GM21576 (cell line): ENCODE data around the gene ABCC12.

Source experiments
- ATAC-seq: cut with Tn5 transposase; IDR thresholded peaks from one replicate; pipeline ENCODE4 v1.9.1; 2021; ENCODE audit warnings: mild to moderate bottlenecking, moderate library complexity; ENCODE audit not compliant: unreplicated experiment

The ABCC12 gene

DNA sequence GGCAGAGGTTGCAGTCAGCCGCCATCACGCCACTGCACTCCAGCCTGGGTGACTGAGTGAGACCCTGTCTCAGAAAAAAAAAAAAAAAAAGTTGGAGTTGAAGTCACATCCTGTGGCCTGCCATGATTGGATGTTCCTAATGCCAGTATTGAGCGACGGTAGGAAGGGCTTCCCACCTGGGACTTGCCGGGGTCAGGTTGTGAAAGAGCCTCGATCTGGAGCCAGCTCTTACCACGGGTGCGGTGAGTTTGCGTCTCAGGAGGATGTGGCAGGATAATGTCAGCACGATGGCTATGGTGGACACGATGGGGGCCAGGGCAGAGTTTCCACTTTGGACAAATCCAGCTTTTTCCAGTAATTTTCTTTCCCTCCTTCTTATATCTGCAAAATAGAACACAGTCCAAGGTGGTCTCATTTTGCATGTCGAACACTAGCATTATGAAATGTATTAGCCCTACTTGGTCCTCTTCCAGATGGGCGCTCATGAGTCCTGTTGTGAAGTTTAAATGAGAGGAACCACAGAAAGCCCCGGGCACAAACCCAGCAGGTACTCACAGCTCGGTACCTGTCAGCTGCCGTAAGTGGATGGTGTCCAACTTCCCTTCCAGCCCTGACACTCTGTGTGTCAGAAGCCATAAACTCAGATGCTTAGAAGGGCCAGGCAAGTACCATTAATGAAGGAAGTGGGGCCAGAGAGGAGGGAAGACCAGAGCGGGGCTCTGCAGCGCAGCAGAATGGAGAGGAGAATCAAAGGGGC lies 22.2 kb downstream of the ABCC12 start:
- no peak for ATAC-seq

DNA sequence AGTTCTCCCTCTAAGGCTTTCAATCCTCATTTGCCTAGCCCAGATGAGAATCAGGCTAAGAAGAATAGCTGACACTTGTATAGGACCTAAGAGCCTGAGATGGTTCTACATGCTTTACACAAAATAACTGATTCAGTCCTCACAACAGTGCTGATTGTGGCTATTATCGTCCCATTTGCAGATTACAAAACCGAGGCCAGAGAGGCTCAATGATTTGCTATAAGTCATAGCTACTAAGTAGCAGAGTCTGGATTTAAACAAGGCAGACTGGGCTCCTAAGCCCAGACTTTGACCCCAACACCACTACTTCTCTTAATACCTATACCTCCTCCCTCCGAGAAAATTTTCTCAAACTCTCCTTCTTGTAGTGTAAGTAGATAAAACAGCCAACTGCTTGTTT lies 23.1 kb downstream of the ABCC12 start:
- ATAC-seq: no peak

DNA sequence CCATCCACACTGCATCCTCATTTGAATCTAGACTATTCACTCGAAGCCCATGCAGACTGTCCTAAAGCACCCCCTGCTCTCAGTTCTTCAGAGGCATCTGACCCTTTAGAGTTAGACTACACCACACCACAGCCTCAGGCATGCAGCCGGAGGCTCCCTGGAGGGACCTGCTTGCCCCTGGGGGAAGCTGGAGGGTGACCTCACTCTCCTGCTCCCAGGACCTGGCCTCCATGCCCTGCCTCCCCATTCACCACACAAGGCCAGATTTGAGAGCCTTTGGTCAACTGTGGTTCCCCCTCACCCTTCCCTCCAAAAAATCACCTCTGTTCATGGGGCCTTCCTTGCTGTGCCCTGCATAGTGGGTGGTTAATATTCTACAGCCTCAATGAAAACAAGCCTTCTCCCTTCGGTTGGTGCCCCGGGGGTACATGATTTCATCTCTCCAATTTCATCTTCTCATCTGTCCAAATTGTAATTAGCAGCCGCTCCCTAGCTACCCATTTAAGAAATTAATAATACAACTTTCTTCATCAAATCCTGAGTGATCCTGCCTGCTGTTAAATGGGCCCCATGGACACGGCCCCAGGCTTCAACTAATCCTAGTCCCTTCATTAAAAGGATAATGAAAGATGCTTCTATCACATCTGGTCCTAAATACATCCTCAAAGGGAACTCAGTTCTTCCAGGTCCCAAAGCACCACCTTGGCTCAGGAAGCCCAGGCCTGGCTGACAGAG lies 24.4 kb downstream of the ABCC12 start:
- ATAC-seq: no peak

DNA sequence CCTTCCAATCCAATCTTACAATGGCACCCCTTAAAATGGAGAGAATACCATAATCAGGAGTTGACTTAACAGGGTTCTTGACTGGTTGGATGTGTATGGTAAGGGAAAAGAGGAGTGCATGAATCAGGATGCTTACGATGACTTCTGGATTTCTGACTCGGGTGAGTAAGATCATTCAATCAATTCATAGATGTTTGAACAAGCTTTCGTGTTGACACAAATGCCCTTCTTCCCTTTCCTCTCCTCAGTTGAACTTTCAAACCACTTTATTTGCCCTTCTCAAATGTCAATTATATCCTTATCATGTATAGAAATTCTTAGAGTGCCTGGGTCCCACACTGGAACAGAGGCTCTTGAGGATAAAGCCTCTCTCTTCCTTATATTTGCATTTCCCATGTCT lies 25.9 kb downstream of the ABCC12 start:
- ATAC-seq: no peak

DNA sequence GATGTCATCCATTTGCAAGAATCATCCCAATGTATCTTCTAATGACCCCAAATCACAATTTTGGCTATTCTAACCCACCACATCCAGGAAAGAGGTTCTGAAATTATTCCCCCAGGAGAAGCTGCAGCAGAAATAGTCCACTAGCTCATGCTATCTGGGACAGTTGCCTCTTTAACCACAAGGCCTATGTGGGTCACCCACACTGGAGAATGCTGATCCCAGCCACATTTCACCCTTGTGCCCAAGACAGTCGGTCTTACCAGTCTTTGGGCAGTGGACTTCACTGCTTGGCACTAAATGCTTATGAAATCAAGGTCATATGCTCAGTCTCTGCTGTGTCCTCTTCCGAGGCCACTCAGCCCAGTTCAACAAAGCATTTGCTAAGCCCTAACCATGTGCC lies 27.0 kb downstream of the ABCC12 start:
- ATAC-seq: no peak

DNA sequence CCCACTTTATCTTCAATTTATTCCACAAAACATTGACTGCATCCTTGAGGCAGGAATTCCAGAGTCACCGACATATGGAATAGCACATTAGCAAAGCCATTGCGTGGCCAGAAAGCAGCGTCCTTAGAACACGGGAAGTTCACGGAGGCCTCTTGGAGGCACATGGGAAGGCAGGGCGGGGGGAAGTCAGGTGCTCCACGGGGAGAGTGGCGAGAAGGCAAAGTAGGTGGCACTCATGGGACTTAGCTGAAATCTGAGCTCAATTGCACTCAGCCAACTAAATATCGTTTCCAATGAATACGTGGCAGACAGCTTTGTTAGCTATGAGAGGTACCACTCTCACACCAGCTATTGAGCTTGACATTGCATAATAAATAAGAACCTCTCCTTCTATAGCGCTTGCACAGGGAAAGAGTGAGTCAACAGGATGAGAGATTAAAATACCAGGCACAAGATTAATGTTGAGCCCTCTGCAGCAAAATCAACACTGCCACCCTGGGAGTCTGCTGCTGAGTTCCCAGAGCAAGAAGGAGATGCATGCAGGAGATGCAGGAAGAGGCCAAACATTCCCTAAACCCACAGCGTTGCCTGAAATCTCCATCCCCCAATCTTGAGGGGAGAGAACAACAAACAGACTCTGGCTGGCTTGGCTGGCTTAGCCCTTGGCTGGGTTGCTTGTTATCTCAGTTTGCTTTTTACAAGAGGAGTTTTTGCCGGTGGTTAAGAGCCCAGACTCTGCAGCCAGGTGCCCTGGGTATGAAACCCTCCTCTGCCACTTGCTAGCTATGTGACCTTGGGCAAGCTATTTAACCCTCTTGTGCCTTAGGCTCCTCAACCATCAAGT lies 28.8 kb downstream of the ABCC12 start:
- no peak for ATAC-seq

DNA sequence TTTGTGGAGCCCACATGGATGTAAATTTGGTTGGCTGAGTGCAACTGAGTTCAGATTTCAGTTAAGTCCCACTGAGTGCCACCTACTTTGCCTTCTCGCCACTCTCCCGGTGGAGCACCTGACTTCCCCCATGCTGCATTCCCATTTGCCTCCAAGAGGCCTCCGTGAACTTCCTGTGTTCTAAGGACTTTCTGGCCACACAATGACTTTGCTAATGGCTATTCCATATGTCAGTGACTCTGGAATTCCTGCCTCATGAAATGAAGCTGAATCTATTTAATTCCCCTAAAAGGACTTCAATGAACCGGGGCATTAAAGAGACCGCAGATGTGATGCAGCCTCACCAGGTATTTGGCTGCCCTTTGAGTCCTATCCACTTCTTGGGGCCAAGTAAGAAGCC lies 29.9 kb downstream of the ABCC12 start:
- ATAC-seq: no peak

DNA sequence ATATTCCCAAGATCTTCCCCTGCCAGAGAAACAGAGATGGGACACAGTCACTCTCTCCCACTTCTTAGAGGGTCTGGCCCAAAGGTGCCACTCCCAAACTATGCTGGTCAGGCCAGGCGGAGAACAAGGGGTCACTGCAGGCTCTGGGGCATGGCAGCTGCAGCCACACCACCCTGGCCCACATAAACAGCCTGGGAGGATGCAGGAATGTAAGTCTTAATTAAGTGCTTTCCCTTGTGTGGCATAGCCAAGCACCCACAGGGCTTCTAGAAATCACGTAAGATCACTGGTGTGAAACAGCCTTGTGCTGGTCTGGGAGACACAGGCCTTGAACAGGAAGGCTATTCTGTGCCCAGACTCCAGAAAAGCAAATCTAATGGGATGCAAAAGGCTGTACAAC lies 31.5 kb downstream of the ABCC12 start:
- no peak for ATAC-seq

DNA sequence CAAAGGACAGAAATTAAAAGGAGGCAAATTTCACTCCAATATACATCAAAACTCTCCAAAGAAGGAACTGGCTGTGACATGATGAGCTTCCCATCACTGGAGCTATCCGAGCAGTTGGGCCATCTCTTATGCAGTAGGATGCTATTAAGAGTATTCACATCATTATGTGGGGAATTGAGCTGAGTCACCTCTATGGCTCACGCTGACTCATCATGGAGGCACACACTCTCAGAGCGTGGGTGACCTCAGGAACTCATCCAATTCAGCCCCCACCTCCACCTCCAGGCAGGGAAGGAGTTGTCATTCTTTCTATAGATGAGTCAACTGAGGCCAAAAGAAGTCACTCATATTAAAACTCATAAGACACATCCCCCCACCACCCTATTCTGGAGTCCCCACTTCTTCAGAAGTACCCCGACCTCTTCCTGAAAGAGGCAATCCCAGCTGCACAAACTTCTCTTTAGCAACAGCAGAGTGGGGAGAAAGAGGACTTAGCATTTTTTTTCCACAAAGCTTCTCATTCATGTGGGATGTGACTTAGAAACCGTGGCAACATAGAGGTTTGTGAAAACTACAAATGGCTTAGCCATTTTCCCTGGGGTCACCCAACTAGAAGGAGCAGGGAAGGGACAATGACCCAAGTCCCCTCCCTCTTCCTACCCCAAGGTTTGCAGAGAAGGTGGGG lies 32.5 kb downstream of the ABCC12 start:
- no peak for ATAC-seq

DNA sequence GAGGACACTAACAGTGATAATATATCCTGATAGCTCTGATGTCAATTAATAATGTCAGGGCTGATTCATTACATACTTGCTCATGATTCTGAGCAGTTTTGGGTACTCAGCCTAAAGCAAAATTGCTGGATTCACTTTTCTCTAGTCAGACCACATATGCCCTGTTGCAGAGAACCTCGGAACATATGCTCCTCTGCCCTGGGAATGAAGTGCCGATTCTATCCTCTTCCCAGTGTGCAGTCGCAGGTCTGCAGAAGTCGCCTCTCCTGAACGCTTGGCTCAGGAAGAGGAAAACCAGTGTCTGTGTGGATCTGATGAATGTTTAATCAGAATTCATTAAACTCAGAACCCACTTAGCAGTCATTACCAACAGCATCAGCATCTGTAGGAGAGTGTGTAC lies 34.5 kb downstream of the ABCC12 start:
- ATAC-seq: no peak

DNA sequence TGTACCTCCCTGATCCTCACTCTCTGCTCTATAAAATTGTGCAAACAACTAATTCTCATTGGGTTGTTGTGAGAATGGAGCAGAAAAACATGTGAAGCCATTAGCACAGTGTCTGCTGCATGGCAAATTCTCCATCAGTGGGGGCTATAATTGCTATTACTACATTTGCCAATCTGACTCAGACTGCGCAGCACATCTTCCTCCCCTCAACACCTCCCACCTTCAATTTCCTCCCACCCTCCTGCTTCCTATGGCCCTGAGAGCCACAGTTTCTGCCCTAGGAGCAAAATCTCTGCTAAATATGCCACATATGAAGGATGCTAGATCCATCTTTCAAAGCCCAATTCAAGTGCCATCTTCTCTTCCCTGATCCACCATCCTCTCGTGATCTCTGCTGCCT lies 37.0 kb downstream of the ABCC12 start:
- no peak for ATAC-seq

DNA sequence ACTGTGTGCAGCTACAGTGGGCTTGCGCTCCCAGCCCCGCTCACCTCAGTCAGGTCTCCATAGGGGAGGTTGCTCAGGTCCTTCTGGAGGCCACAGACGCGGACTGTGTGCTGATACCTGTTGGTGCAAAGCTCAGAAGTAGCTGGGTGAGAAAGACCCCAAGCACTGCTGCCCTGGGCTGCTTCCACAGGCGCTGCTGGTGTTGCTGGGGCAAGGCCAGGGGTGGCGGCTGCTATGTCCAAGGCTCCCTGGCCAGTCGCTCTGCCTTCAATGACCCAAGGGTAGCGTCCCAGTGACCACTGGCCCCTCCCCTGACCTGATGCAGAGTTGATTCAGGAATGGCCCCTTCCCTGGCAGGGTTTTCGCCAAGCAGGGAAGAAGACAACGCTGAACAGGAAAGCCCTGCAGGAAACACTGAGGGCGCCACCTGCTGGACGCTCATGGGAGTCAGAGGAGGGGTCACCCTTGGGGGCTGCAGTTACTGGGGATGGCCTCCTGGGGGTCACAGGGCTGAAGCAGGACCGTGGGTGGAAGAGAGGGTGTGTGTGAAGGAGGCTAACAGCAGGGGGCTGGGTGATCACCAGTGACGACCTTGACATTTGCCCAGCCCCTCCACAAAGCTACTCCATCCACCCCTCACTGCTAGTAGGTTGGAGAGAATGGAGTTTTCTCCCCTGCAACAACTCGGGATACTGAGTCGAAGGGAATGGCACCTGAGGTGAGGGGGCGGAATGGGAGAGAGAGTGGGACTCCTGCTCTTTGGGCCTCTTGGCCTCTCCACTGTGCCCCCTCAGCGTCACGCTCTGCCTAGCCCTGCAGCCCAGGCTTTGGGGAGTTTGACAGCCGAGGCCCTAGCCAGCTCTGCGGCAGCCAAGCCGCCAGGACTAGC lies 38.3 kb downstream of the ABCC12 start:
- peak; percentile 69 for ATAC-seq

DNA sequence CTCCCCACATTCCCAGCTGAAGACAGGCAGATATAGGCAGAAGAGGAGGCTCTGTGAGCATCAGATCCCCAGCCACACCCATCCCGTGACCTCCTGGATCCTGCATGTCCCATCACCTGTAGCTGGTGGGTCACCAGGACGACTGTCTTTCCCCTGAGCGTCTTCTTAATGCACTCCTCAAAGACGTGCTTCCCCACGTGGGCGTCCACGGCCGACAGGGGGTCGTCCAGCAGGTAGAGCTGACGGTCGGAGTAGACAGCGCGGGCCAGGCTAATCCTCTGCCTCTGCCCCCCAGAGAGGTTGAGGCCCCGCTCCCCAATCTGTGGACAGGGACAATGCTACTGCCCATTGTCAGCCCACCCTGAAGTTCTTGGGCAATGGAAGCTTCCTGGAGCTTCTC lies 40.5 kb downstream of the ABCC12 start:
- no peak for ATAC-seq

DNA sequence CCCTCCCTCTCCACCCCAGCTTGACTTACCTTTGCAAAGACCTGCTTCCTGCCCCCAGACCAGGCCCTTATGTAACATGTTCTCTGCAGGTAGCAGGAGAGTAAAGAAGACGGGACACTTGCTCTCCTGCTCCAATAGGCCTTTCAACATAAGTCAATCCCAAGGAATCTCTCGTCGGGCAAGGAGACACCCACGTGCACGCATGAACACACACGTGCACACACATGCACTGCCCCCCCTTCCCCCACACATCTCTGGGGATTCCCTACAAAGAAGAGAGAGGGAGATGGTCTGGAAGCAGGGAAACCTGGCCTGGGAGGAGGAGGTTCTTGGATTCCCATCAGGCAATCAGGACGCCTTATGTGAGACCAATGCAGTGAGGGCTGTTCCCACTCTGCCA lies 41.4 kb downstream of the ABCC12 start:
- ATAC-seq: no peak

DNA sequence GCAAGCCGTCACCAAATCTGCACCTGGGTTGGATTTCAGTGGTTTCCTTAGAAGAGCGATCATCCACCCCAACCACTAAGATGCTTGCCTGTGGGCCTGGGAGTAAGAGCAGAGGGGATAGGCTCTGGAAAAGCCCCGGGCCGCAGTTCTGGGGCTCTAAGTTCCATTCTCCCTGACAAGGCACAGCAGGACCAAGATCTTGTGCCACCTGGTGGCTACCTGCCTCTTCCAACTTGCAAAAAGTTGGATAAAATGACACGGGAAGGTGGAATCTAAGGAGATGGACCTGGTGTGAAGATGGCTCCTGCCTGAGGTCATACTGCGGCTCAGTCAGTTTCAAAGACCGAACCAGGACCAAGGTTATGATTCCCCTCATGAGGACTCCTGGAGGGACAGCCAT lies 42.3 kb downstream of the ABCC12 start:
- no peak for ATAC-seq

DNA sequence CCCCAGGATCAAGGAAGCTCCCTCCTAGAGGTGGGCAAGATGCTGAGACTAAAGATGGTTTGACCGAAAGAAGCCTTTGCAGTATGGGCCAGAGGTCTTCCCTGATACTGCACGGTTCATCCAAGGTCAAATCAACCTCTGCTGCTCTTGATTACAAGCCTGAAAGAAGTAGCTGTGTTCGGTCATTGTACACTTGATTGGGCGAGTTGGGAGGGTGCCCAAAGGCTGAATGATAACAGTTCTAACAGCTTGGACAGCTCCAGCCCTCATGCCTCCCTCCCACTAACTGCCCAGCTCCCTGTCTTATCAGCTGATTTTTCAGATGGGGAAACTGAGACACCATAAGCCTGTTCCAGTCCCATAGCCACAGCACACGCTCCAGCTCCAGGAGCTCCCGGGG lies 42.8 kb downstream of the ABCC12 start:
- no peak for ATAC-seq

DNA sequence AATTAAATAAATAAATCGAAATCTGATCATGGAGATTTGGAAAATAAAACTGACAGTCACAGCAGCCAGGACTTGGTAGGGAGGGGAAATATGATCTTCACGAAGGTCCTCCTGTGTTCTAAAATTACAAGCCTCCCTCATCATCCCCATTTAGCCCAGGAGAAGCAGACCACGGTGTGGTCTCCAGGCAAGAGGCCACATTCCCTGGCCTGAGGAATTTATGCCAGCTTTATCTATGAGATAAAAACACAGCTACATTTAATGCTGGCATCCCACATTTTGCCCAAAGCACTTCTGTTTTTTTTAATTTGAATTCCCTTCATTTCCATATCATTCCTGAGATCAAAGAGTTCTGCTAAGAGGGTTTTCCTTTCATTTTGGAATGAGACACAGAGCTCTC lies 43.2 kb downstream of the ABCC12 start:
- ATAC-seq: no peak

DNA sequence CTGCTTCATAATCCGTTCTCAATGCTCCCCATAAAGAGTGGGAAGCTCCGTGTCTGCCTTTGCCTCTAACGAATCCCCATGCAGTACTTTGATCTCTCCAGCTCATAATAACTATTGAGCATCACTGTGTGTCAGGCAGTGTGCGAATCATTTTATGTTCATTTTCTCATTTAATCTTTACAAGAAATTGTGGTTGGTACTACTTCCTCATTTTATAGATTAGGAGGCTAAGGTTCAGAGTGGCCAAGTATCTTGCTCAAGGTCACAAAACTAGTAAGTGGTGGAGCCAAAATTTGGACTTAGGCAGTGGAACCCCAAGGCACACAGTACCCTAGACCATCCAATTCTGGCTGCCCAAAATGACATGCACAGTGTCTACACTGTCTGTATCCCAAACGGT lies 44.8 kb downstream of the ABCC12 start:
- no peak for ATAC-seq

DNA sequence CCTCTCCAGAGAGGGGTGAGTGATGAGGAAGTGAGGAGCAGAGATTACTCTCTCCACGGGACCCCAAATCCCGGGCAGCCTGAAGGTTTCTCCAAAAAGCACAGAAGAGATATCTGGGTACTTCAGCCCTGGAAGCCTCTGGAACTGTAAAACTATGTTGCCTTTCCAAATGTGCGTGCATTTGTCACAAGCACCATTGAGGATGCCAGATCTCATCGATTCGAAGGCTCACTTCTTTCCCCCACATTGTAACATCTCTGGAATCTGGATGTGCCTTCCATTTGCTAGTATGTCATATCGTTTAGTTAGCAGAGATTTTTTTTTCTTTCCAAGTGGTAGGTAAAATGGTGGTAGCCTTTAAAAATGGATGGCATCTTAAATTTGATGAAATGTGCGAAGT lies 45.8 kb downstream of the ABCC12 start:
- ATAC-seq: no peak

DNA sequence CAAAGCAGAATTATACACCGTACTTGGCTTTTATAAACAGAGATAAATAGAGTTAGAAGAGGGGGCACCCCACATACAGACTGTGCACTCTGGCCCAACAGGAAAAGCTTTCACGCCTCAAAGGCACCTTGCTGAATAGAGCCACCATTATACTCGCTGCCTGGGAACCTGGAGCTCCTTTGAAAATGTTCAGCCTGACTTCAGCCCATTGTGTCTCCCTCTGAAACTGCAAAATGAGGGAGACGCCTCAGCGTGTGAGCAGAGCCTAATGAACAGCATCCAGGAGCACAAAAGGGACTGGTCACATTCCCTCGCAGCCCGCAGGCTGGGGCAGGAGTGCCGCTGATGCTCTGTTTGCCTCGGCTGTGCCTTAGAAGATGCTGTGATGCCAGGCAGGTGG lies 46.3 kb downstream of the ABCC12 start:
- no peak for ATAC-seq
